ENCODE data around the gene SYNGR3.
"Not testable (repeated sequence)": the region's sequence is repeated elsewhere in the genome, so short reads cannot be mapped to it uniquely, and the experiment has no call there.

SYNGR3 gene

DNA sequence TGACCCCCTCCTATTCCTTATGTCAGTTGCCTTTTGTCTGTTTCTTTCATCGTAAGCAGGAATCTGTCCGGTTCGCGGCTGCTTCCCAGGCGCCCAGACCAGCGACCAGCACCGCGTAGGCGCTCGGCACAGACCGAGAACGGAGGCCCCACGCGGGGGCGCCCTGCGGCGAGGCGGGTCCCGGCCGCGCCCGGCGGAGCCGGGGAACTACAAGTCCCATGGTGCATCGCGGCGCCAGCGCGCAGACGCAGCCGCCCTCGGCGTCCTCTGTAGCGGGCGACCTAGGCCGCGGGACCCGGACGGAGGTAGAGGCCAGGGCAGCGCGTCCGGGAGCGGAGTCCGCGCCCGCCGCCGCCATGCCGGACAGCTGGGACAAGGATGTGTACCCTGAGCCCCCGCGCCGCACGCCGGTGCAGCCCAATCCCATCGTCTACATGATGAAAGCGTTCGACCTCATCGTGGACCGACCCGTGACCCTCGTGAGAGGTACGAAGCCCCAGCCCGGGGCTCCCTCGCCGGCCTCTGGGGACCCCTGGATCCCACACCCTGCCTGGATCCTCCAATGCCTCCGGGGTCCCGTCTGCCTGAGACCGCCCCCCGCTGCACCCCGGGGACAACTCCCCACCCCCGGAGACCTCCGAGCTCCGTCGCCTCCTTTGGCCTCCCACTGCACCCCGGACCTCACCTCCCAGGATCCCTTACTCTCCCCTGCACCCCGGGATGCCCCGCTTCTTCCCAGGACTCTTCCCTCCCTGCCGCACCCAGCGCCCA is 30.3 kb upstream of the SYNGR3 start, which contains the start of gene NDUFB10:
NDUFB10 (plus strand) TSS at position 270 of the 771 bp plus-strand sequence; CDS start at position 357, 87 bp downstream.
- peak; percentile 86 to 92 for DNase-seq (ENCODE audit: low read depth in 2 of 2)

DNA sequence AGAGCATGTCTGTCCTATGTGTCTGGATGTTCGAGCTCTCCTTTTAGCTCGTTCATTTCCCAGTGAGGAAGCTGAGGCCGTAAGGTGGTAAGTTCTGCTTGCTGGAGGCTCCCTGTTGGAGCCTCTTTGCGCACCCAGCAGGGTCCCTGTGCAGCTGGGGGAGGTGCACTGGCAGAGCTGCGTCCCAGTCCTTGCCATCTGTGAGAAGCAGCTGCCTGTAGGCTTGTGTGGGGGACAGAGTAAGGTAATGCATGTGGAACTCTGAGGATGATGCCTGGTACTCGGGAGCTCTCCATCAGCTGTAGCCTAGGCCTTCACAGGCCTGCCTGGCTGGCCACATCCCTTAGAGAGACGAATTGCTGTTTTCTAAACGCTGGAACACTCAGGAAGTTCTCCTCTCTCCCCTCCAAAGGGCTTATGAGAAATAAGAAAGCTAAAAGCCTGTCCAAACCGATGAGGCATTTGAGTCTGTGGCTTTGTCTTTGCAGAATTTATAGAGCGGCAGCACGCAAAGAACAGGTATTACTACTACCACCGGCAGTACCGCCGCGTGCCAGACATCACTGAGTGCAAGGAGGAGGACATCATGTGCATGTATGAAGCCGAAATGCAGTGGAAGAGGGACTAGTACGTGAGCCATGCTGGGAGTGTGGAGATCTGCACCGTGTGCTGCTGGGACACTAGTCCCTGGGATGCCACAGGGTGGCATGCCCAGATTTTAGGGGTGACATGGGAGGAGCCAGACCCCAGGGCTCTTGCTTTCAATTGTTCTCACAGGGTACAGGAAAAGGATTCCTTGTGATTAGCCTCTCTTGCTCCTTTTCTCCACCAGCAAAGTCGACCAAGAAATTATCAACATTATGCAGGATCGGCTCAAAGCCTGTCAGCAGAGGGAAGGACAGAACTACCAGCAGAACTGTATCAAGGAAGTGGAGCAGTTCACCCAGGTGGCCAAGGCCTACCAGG is 28.8 kb upstream of the SYNGR3 start:
- peak in 1 of 2 donors; percentile 49 for DNase-seq (ENCODE audit: low read depth in 2 of 2)

DNA sequence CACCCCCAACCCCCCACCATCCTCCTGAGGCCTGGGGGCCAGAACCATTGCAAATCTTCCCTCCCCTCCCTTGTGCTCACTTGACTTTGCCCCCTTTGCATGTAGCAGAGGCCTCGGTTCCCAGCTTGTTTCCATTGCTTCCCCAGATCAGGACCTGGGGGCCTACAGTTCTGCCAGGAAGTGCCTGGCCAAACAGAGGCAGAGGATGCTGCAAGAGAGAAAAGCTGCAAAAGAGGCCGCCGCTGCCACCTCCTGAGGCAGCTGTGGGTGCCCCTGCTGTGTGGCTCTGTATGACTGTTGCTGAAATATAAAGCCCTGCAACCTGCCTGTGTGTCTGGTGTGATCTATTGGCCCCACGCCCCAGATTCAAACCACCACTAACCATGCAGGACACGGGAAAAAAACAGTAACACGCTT is 28.1 kb upstream of the SYNGR3 start:
- DNase-seq (ENCODE audit: low read depth in 2 of 2), result no peak

DNA sequence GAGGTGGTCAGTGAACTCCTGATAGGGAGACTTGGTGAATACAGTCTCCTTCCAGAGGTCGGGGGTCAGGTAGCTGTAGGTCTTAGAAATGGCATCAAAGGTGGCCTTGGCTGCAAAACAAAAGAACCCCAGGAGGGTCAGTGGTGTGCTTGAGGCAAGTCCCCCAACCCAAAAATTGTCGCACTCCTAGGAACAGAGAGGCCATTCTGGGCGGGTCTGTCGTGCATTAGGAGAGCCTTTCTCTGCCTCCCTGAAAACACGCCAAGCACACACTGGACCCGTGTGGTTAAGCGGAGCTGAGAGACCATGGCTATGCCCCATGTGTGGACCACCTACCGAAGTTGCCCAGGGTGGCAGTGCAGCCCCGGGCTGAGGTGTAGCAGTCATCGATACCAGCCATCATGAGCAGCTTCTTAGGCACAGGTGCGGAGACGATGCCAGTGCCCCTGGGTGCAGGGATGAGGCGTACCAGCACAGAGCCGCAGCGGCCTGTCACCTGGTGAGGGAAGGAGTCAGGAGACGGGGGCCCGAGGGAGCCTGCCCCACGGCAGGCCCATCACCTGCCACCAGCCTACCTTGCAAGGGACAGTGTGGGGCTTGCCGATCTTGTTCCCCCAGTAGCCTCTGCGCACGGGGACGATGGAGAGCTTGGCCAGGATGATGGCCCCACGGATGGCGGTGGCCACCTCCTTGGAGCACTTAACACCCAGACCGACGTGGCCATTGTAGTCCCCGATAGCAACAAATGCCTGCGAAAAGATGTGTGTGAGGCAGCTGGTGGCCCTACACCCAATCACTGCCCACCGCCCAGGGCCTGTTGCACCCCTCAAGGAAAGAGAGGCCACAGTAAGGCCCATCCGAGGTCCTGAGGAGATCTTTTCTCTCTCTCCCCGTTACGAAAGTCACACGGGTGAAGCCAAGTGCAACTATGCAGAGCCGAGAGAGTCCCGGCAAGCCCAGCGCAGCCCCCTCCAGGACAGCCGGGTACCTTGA is 27.3 kb upstream of the SYNGR3 start:
- DNase-seq (ENCODE audit: low read depth in 2 of 2), result not testable (repeated sequence)

DNA sequence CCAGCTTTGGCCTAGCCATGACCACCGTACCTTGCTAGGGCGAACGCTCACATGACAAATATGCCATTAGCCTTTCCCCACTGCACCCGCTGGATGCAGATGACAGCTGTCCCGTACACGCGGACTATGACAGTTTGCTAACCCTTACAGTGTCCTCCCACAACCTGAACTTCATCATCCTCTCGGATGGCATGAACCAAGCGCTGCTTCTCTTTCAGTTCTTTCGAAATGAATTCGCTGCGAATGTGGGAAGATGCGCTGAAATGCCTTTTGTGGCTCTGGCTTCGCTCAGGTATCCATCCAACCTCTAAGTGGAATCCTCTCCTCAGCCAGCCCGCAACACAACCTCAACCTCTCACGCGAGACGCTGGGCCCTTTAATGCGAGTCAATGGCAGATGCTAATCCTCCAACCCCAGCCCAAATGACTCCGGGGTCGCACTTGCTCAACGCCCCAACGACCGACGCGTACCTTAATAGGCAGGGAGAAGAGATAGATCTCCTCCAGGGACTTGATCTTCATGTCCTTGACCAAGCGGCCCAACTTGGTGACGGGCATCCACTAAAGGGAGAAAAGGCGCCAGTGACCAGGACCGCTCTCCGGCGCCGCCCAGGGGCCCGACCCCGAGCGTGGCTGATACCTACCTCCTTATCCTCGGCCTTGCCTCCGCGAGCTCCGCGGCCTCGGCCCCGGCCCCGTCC is 25.8 kb upstream of the SYNGR3 start:
- DNase-seq (ENCODE audit: low read depth in 2 of 2), result no peak

DNA sequence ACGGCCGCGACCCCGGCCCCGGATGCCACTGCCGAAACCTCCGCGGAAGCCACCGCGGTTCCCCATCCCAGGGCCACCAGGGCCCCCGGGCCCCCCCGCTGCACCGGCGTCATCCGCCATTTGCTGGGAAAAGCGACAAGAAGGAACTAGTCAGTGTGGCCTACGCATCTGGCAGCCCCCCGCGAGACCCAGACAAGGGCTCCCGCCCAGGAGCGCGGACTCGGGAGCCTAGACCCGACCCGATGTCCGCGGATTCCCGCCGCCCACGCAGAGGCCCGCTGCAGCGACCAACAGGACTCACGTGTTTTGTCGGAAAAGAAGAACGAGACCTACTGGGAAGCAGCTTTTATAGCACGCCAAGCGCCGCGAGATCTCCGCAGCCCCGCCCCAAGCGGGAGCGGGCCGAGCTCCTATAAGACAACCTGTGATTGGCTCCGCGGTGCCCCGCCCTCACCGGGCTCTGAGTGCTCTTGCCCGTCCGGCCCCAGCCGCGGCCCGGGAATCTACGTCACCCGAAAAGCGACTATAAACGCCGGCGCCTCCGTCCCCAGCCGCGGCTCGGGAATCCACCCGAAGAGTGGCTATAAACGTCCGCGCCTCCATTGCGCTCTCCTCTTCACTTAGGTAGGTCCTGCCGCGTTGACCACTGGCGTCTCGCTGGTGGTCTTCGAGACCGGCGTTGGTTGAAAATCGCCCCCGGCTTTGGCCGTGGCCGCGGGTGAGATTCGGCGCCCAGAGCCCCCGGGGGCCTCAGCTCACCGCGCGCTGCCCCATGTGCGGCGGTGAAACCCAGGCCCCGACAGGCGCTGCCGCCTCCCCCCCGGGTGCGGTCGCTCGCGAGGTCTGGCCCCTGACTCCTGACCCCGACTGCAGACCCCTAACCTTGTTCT is 25.0 kb upstream of the SYNGR3 start, which contains the start of gene RPS2:
RPS2 (minus strand) TSS at position 321 of the 890 bp plus-strand sequence; CDS start at position 120, 201 bp downstream.
- DNase-seq (ENCODE audit: low read depth in 2 of 2), result peak; percentile 98

DNA sequence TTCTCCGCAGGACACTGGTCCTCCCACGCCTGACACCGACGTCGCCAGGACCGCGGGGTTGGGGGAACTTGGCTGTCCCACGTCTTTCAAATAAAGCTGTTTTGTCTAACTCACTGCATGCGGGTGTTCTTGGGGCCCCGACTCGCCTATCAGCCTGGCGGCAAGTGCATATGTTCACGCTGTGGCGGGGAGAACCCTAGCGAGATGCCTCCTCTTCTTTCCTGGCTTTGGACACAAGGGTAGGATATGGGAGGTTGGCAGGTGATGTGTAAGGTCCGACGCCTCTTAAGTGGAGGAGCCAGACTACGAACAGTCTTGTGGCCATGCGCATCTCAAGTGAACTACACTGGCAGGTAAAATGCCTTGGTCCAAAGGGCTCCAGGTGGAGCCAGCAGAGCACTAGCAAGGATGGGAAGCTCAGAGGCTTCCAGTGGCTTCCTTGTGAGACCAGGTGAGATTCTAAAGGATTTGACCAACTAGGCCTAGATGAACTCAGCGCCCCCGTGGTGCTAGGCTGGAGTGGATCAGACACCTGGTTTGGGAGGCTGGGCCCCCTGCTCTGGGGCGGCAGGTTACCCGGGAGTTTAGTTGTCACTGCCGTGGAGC is 24.3 kb upstream of the SYNGR3 start:
- DNase-seq (ENCODE audit: low read depth in 2 of 2), result no peak

DNA sequence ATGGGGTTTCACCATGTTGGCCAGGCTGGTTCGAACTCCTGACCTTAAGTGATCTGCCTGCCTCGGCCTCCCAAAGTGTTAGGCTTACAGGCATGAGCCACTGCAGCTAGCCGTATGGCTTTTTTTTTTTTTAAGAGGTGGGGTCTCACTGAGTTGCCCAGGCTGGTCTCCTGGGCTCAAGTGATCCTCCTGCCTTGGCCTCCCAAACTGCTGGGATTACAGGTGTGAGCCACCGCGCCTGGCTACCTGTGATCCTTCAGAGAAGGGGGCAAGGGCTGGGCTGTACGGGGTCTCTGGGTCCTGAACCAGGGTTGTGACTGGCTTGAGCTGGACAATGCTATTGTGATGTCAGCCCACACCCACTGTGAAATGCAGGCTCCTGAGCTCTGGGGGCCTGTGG is 23.3 kb upstream of the SYNGR3 start, which contains the start of gene RNF151:
RNF151 (plus strand) TSS at position 397 of the 400 bp plus-strand sequence. CDS start 26 bp downstream, outside the sequence.
- DNase-seq (ENCODE audit: low read depth in 2 of 2), result no peak

DNA sequence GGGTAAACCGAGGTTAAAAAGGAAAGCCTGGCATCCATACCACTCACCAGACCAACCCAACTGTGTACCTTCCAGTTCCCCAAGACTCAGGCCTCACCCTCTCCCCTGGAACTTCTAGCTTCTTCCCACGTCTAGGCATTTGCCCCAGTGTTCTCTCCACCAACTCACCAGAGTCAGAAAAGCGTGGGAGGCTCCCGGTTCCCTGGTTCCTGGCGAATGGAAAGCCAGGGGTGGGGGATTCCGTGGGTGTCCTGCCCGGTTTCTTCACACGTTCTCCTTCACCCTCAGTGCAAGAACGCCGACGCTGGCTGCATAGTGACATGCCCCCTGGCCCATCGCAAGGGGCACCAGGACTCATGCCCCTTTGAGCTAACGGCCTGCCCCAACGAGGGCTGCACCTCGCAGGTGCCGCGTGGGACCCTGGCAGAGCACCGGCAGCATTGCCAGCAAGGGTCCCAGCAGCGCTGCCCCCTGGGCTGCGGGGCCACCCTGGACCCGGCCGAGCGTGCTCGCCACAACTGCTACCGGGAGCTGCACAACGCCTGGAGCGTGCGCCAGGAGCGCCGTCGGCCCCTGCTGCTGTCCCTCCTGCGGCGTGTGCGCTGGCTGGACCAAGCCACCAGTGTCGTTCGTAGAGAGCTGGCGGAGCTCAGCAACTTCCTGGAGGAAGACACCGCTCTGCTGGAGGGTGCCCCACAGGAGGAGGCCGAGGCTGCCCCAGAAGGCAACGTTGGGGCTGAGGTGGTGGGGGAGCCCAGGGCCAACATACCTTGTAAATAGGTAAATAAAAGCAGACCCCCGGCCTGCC is 21.4 kb upstream of the SYNGR3 start:
- DNase-seq (ENCODE audit: low read depth in 2 of 2), result no peak

DNA sequence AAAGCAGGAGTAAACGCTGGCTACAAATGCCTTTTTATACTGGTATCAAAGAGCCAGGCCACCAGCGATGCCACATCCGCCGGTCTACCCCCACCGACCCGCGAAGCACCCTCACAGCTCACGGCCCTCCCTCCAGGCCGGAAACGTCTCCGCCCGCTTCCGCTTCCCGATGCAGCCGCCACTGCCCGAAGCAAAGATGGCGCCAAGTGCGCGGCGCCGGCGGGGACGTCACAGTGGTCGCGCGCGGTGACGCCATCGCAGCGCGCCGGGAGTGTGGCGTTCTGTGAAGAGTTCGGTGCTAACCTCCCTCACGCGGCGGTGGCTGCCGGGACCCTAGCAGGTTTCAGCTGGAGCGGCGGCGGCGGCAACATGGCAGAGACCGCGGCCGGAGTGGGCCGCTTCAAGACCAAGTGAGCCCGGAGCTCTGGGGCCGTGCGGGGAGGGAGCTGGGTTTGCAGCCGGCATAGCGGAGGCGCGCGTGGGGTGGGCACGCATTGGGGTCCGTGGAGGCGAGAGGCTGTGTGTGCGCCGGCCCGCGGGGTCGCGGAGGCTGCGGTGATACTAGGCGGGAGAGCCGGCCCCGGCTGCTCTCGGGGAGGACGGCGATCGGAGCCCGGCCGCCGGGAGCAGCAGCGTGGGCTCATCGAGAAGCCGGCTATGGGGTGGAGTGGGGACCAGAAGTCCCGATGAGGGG is 17.8 kb upstream of the SYNGR3 start, which contains the start of gene TBL3:
TBL3 (plus strand) TSS at position 258 of the 694 bp plus-strand sequence; CDS start at position 370, 112 bp downstream.
- DNase-seq (ENCODE audit: low read depth in 2 of 2), result peak; percentile 91 to 92

DNA sequence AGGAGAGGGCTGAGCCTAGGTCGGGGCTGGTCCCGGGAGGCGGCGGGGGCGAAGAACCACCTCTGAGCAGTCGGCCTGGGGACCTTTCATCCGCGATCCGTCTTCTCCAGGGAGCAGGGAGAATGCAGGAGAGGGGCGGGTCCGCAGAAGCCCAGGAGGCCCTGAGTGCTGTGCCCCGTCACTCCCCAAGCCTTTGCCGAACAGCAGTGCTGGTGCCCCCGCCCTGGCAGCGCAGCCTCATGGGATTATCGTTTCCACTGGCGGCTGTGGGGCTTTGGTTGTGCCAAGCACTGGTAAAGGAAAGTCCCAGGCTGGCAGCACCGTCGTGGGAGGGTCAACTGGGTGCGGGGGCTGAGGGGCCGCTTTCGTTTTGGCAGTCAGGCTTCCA is 17.3 kb upstream of the SYNGR3 start:
- no peak for DNase-seq (ENCODE audit: low read depth in 2 of 2)

DNA sequence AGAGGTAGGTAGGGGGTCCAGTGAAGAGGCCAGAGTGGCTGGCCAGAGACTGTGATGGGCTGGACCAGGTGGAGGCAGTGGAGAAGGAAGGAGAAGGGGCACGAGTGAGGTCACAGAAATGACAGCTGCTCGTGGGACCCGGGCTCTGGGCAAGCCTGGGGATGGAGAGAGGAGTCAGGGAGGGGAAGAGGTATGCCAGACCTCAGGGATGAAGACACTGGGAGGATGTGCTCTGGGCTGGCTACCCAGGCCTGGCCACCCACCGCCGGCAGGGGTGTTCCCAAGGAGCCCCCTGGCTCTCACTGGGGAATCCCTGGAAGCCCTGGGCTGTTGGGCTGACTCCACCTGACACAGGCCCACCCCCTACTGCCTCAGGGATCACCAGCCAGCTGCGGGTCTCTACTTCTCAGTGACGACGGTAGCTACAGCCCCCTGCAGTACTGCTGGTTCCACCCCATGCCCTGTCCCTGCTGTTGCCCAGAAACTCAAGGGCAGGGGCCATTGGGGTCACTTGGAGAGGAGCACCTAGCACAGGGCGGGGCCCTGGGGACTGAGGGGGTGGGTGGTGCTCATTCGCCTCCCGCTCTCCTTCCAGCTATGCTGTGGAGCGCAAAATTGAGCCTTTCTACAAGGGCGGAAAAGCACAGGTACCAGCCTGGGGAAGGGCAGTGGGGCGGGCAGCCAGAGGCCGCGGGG is 16.2 kb upstream of the SYNGR3 start:
- no peak for DNase-seq (ENCODE audit: low read depth in 2 of 2)

DNA sequence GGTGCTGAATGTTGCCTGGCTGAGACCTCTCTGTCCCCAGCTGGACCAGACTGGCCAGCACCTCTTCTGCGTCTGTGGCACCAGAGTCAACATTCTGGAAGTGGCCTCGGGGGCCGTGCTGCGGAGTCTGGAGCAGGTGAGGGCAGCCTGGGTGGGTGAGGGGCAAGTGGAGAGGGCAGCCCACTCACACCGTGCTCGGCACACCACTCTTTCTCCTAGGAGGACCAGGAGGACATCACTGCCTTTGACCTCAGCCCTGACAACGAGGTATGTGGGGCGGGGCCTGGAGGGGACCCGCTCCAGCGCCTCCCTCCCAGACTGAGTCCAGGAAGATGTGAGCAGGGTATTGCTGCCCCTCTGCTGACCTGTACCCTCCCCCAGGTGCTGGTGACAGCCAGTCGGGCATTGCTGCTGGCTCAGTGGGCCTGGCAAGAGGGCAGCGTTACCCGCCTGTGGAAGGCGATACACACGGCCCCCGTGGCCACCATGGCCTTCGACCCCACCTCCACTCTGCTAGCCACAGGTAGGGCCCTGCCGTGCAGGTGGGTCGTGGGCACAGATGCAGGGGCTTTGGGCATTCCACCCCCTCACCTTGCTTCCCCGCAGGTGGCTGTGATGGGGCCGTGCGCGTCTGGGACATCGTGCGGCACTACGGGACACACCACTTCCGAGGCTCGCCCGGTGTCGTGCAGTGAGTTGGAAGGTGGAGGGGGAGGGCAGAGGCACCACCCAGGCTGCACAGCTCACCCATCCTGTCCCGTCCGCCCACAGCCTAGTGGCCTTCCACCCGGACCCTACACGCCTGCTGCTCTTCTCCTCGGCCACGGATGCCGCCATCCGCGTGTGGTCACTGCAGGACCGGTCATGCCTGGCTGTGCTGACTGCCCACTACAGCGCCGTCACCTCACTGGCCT is 15.4 kb upstream of the SYNGR3 start:
- DNase-seq (ENCODE audit: low read depth in 2 of 2), result no peak

DNA sequence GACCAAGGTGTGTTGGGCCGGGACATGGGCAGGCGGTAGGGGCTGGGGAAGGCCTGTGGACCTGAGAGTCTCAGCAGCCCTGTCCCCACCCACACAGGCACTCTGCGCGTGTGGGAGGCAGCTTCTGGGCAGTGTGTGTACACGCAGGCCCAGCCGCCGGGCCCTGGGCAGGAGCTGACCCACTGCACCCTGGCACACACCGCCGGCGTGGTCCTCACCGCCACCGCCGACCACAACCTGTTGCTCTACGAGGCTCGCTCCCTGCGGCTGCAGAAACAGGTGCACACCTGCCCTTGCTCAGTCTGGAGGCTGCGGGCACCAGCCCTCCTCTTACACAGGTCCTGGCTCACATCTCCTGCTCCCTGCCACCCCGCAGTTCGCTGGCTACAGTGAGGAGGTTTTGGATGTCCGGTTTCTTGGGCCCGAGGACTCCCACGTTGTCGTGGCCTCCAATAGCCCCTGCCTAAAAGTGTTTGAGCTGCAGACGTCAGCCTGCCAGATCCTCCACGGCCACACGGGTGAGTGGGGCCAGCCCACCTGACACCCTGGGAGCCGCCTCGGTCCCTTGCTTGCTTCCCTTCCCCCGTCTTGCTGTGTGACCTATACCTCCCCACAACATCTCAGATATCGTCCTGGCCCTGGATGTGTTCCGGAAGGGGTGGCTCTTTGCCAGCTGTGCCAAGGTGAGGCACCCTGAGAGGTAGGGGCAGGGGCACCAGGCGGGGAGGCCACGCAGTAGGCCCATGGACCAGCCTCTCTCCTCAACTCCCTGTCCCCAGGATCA is 14.1 kb upstream of the SYNGR3 start:
- no peak for DNase-seq (ENCODE audit: low read depth in 2 of 2)

DNA sequence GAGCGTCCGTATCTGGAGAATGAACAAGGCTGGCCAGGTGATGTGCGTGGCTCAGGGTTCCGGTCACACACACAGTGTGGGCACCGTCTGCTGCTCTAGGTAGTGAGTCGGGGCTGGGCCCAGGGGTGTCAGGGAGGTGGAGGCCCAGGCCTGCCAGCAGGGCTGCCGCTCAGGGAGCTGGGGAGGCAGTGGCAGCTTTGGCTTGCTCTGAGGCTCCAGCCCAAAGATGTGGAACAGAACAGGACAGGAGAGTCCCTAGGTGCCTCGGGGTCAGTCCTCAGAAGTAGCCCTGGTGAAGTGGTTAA is 13.6 kb upstream of the SYNGR3 start:
- DNase-seq (ENCODE audit: low read depth in 2 of 2), result no peak

Data from activated CD4-positive, alpha-beta T cell treated with anti-CD3 and anti-CD28 coated beads for 24 hours (primary cell).